H9 (cell line): Measurements from ENCODE around the gene SDK1. TPM values are rescaled to one million over a fixed set of nuclear protein-coding genes. Genes with fewer than 3 reads are reported as not detected.

ENCODE experiments used
- DNase-seq: peaks from one replicate; pipeline ENCODE4 v3.0.0-alpha.2; 2017
- H2AFZ ChIP-seq: one replicate; pipeline ENCODE4 v1.6.1; 2013; ENCODE audit warnings: mild to moderate bottlenecking, low read length, control low read depth, moderate library complexity
- H2AK5ac ChIP-seq: 2 replicates; pipeline ENCODE4 v1.6.1; 2013; ENCODE audit warnings: low read length, control low read depth, mixed read lengths; ENCODE audit not compliant: insufficient read length
- H2BK120ac ChIP-seq: one replicate; pipeline ENCODE4 v1.6.1; 2013; ENCODE audit warnings: low read depth, mild to moderate bottlenecking, low read length, control low read depth, inconsistent platforms; ENCODE audit not compliant: poor library complexity, severe bottlenecking
- H2BK12ac ChIP-seq: 2 replicates; pipeline ENCODE4 v1.6.1; 2013; ENCODE audit warnings: low read length, control low read depth, mixed read lengths, low read depth; ENCODE audit not compliant: insufficient read length
- H2BK15ac ChIP-seq: 2 replicates; pipeline ENCODE4 v1.6.1; 2013; ENCODE audit warnings: low read depth, low read length, control low read depth
- H2BK20ac ChIP-seq: one replicate; pipeline ENCODE4 v1.6.1; 2013; ENCODE audit warnings: low read depth, mild to moderate bottlenecking, low read length, control low read depth, inconsistent platforms; ENCODE audit not compliant: poor library complexity, severe bottlenecking
- H2BK5ac ChIP-seq: 2 replicates; pipeline ENCODE4 v1.6.1; 2013; ENCODE audit warnings: low read length, control low read depth, mixed read lengths; ENCODE audit not compliant: insufficient read length
- H3K14ac ChIP-seq: 2 replicates; pipeline ENCODE4 v1.6.1; 2013; ENCODE audit warnings: low read length, control low read depth; ENCODE audit not compliant: insufficient read depth
- H3K18ac ChIP-seq: 2 replicates; pipeline ENCODE4 v1.6.1; 2013; ENCODE audit warnings: low read depth, mild to moderate bottlenecking, mixed read lengths, low read length, control low read depth; ENCODE audit not compliant: insufficient read length
- H3K23ac ChIP-seq: 2 replicates; pipeline ENCODE4 v1.6.1; 2013; ENCODE audit warnings: low read length, control low read depth, mixed read lengths, low read depth; ENCODE audit not compliant: insufficient read length
- H3K23me2 ChIP-seq: 2 replicates; pipeline ENCODE4 v1.6.1; 2013; ENCODE audit warnings: low read depth, mild to moderate bottlenecking, mixed read lengths, low read length, control low read depth; ENCODE audit not compliant: insufficient read length, poor library complexity, severe bottlenecking
- H3K27ac ChIP-seq: 2 replicates; pipeline ENCODE4 v1.5.1; 2013; ENCODE audit warnings: low read length, control low read depth, mixed read lengths, low read depth; ENCODE audit not compliant: insufficient read length
- H3K27me3 ChIP-seq: 2 replicates; pipeline ENCODE4 v1.6.1; 2013; ENCODE audit warnings: low read length, control low read depth, inconsistent platforms; ENCODE audit not compliant: insufficient read depth
- H3K4ac ChIP-seq: 2 replicates; pipeline ENCODE4 v1.6.1; 2013; ENCODE audit warnings: low read depth, mild to moderate bottlenecking, control low read depth, inconsistent platforms, low read length, moderate library complexity
- H3K4me1 ChIP-seq: 2 replicates; pipeline ENCODE4 v1.6.1; 2013; ENCODE audit warnings: low read length, control low read depth, inconsistent platforms; ENCODE audit not compliant: insufficient read depth
- H3K4me2 ChIP-seq: 2 replicates; pipeline ENCODE4 v1.6.1; 2013; ENCODE audit warnings: low read length, control low read depth, mixed read lengths; ENCODE audit not compliant: insufficient read length, insufficient read depth
- H3K56ac ChIP-seq: 2 replicates; pipeline ENCODE4 v1.6.1; 2013; ENCODE audit warnings: low read depth, mild to moderate bottlenecking, mixed read lengths, low read length, control low read depth; ENCODE audit not compliant: insufficient read length
- H3K79me1 ChIP-seq: 2 replicates; pipeline ENCODE4 v1.6.1; 2013; ENCODE audit warnings: low read depth, mild to moderate bottlenecking, moderate library complexity, low read length, control low read depth, inconsistent platforms; ENCODE audit not compliant: insufficient read depth, poor library complexity, severe bottlenecking
- H3K79me2 ChIP-seq: 2 replicates; pipeline ENCODE4 v1.6.1; 2013; ENCODE audit warnings: low read length, control low read depth, inconsistent platforms; ENCODE audit not compliant: insufficient read depth
- H3K9ac ChIP-seq: 2 replicates; pipeline ENCODE4 v1.6.1; 2013; ENCODE audit warnings: low read length, control low read depth, mixed read lengths; ENCODE audit not compliant: insufficient read length; ENCODE audit errors: extremely low read depth
- H3K9me3 ChIP-seq: one replicate; pipeline ENCODE4 v1.6.1; 2013; ENCODE audit warnings: low read depth, low read length, inconsistent platforms; ENCODE audit not compliant: control insufficient read depth
- H3T11ph ChIP-seq: one replicate; pipeline ENCODE4 v1.6.1; 2013; ENCODE audit warnings: mild to moderate bottlenecking, low read length, control low read depth, inconsistent platforms
- H4K20me1 ChIP-seq: one replicate; pipeline ENCODE4 v1.6.1; 2013; ENCODE audit not compliant: control insufficient read depth, insufficient read length, insufficient read depth
- H4K5ac ChIP-seq: 2 replicates; pipeline ENCODE4 v1.6.1; 2013; ENCODE audit warnings: low read depth, mild to moderate bottlenecking, mixed read lengths, low read length, control low read depth; ENCODE audit not compliant: insufficient read length
- H4K8ac ChIP-seq: replicated peaks from 2 replicates; pipeline ENCODE4 v1.6.1; 2013; ENCODE audit warnings: low read length, control low read depth, mixed read lengths, low read depth; ENCODE audit not compliant: insufficient read length
- H4K91ac ChIP-seq: 2 replicates; pipeline ENCODE4 v1.6.1; 2013; ENCODE audit warnings: low read depth, mild to moderate bottlenecking, moderate library complexity, mixed read lengths, low read length, control low read depth; ENCODE audit not compliant: insufficient read length
- H3K27ac Mint-ChIP-seq, 3 experiments: 2 replicates in 2 of 3; 3 replicates in 1 of 3; pipeline ENCODE4 v1.8.0; 2020 to 2021; ENCODE audit warnings: mixed read lengths in 3 of 3, mild to moderate bottlenecking in 1 of 3, moderate library complexity in 1 of 3
- H3K27me3 Mint-ChIP-seq: 2 replicates; pipeline ENCODE4 v1.8.0; 2021; ENCODE audit warnings: low read depth, mild to moderate bottlenecking, moderate library complexity, mixed read lengths
- H3K36me3 Mint-ChIP-seq, 3 experiments: 2 replicates in 2 of 3; 3 replicates in 1 of 3; pipeline ENCODE4 v1.8.0; 2020 to 2021; ENCODE audit warnings: low read depth in 3 of 3, mixed read lengths in 3 of 3; ENCODE audit not compliant: insufficient read depth in 1 of 3
- H3K4me1 Mint-ChIP-seq, 2 experiments: 2 replicates each; pipeline ENCODE4 v1.8.0; 2020; ENCODE audit warnings: mixed read lengths in 2 of 2
- H3K4me3 Mint-ChIP-seq, 2 experiments: 2 replicates in 1 of 2; 3 replicates in 1 of 2; pipeline ENCODE4 v1.8.0; 2020 to 2021; ENCODE audit warnings: mild to moderate bottlenecking in 2 of 2, mixed read lengths in 2 of 2, moderate library complexity in 1 of 2
- H3K9me3 Mint-ChIP-seq, 2 experiments: 2 replicates in 1 of 2; 3 replicates in 1 of 2; pipeline ENCODE4 v1.8.0; 2020; ENCODE audit warnings: mild to moderate bottlenecking in 2 of 2, mixed read lengths in 2 of 2, moderate library complexity in 1 of 2
- WGBS: extraction: QIAGEN DNeasy Blood & Tissue Kit; methylation state at CpG from one replicate; pipeline ENCODE4 v1.1.7; 2013; ENCODE audit warnings: missing lambda C conversion rate, low lambda C conversion rate, mixed read lengths; ENCODE audit not compliant: insufficient read length; ENCODE audit errors: extremely low coverage; 5-methylcytosine and 5-hydroxymethylcytosine counted together
- total RNA-seq: library from RNA; stranded (reverse); gene quantifications from 2 replicates; pipeline ENCODE4 v1.2.1, GENCODE V29; 2021
- TF ChIP-seq, protein P1 (sequence below): fragments of 200-600 bp; sonication (generic); conservative IDR thresholded peaks from 3 replicates; pipeline ENCODE4 v1.8.0; 2021; ENCODE audit warnings: antibody characterized with exemption, mild to moderate bottlenecking

SDK1 gene
- total RNA-seq, 1 experiment from 2014 or later: 8.7 TPM

DNA sequence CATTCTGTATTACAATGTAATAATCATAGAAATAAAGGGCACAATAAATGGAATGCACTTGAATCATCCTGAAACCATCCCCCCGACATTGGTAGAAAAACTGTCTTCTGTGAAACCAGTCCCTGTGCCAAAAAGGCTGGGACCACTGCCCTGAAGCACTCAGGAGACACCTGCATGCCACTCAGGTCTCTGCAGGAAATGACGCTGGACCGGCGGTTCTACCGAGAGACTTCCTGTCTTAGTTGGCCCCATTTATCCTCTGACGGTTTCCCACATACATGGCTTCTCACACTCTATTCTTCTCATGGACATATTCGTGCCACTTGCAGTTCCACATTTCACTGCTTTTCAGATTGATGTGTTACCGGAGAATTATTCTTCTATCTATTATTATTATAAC is 617.5 kb downstream of the SDK1 start:
- Histone ChIP-seq H3K79me2 (no peaks in the 10 kb centered on the region), H3K23ac (no peak overlapping the region), H2BK20ac (no peak overlapping the region), H2BK12ac (no peak overlapping the region), H3K14ac (no peak overlapping the region), H3K79me1 (no peaks in the 10 kb centered on the region), H3K4me2 (no peak overlapping the region), H3K4me1 (no peaks in the 10 kb centered on the region), H3K56ac (no peak overlapping the region), H3T11ph (no peak overlapping the region), H2BK15ac (no peak overlapping the region), H3K4ac (no peak overlapping the region), H3K9ac (no peak overlapping the region), H3K27ac (no peak overlapping the region), H3K9me3 (no peaks in the 10 kb centered on the region), H4K5ac (no peak overlapping the region), H2AK5ac (no peak overlapping the region), H2BK120ac (no peak overlapping the region), H2AFZ (no peak overlapping the region), H3K23me2 (no peaks in the 10 kb centered on the region), H4K20me1 (no peaks in the 10 kb centered on the region), H4K8ac (no peak overlapping the region), H4K91ac (no peak overlapping the region), H3K27me3 (no peaks in the 10 kb centered on the region), H3K18ac (no peak overlapping the region), H2BK5ac (no peak overlapping the region)
- Mint-ChIP-seq H3K4me1 (peaks cover 15 to 25% of the 10 kb centered on the region in 2 experiments), H3K9me3 (peaks cover 8 to 9% of the 10 kb centered on the region in 2 experiments), H3K27me3 (no peaks in the 10 kb centered on the region), H3K4me3 (no peak overlapping the region), H3K36me3 (peaks cover 0 to 13% (median 3%) of the 10 kb centered on the region in 3 experiments; a peak in 4 of 7 replicates), H3K27ac (no peak overlapping the region)
- 100% methylated on average over 1 of the region's 8 CpGs for WGBS
- no peak for DNase-seq
- TF ChIP-seq, protein P1, sequence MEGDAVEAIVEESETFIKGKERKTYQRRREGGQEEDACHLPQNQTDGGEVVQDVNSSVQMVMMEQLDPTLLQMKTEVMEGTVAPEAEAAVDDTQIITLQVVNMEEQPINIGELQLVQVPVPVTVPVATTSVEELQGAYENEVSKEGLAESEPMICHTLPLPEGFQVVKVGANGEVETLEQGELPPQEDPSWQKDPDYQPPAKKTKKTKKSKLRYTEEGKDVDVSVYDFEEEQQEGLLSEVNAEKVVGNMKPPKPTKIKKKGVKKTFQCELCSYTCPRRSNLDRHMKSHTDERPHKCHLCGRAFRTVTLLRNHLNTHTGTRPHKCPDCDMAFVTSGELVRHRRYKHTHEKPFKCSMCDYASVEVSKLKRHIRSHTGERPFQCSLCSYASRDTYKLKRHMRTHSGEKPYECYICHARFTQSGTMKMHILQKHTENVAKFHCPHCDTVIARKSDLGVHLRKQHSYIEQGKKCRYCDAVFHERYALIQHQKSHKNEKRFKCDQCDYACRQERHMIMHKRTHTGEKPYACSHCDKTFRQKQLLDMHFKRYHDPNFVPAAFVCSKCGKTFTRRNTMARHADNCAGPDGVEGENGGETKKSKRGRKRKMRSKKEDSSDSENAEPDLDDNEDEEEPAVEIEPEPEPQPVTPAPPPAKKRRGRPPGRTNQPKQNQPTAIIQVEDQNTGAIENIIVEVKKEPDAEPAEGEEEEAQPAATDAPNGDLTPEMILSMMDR: no peak
